Measurements from ENCODE around the gene TSEN54.

The TSEN54 gene

DNA sequence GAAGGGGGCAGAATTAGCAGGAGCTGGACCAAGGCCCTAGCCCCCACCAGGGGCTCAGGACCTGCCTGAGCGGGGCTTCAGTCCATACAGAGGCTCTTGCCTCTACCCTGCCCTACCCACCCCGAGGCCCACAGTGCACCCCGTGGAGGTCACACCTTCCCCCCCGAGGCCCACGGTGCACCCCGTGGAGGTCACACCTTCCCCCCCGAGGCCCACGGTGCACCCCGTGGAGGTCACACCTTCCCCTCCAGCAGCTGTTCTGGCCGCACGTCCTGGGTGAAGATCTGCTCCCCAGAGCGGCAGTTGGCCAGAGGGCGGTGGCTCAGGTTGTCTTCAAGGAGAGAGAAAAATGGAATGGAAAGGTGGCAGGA, 12.4 kb upstream of the TSEN54 start:
- no peak for DNase-seq (ENCODE audit: low read depth in 1 of 2, low spot score in 1 of 2)

DNA sequence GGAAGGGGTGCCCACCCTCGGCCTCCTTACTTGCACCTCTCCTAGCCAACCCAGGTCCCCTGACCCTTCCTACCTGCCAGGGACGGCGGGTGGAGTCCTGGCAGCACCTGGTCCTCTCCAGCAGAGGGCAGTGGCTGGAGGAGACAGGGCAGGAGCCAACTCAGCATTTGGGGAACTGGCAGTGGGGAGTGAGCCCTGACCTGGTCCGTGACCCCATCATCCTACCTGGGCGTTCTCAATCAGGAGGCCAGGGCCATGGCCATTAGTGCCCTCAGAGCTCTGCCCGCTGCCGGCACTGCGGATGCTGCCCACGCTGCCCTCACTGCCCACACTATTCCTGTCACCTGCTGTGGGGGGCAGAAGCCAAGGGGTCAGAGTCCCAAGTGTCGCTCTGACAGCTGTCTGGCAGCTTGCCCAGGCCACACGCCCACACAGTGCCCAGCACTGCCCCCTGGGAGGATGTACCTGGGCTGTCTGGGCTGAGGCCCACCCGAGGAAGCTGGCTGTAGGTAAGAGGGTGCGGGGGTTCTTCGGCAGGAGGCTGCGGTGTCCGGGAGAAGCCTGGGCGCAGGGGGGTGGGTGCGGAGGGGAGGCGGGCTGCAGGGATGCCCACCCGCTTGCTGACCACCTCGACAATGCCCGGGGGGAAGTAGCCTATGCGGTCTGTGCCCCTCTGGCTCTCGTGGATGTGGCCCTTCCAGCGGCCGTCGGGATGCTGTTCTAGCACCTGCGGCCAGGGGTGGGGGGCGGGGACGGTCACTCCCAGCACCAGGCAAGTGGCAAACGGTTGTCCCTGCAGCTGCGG, 11.8 kb upstream of the TSEN54 start:
- DNase-seq (ENCODE audit: low read depth in 1 of 2, low spot score in 1 of 2): no peak

DNA sequence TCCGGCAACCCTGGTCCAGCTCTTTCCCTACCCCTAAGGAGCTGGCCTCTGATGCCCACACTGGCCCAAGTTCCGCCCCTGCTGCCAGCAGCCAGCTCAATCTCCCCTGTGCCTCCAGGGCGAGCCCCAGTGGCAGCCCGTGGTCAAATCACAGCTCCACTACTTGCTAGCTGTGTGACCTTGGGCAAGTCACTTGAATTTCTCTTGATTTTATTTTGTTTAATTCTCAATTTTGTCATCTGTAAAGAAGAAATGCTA, 11.2 kb upstream of the TSEN54 start:
- no peak for DNase-seq (ENCODE audit: low read depth in 1 of 2, low spot score in 1 of 2)

DNA sequence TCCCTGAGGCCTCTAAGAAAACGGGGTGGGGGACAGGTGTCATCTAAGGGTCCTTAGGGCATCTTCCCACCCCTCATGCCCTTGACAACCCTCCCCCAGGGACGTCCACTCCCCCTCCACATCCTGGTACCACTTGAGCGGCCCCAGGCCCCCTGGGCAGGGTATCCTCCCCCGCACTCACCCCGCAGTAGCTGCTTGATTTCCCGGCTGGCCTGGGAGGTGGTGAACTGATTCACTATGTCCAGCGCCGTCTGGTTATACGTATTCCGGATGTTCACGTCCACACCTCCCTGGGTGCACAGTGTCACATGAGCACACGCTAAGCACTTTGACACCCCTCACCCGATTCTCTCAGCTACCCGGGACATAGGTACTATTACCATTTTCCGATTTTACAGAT, 10.7 kb upstream of the TSEN54 start:
- no peak for DNase-seq (ENCODE audit: low read depth in 1 of 2, low spot score in 1 of 2)

DNA sequence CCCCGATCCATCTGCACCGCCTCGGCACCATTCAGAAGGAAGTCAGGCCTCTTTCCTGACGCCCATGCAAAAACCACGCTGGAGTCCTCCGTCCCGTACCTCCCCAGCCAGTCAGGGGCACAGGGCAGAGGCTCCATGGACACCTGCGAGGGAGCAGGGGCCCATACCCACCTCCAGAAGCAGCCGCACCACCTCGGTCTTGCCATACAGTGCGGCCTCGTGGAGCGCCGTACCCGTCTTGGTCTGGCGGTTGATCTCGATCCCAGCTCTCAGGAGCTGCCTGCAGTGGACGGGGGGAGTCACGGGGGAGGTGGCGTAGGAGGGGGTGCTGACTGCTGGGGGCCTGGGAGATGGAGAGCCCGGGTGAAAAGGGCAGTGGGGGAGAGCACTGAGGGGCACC, 10.2 kb upstream of the TSEN54 start:
- DNase-seq (ENCODE audit: low read depth in 1 of 2, low spot score in 1 of 2): no peak

DNA sequence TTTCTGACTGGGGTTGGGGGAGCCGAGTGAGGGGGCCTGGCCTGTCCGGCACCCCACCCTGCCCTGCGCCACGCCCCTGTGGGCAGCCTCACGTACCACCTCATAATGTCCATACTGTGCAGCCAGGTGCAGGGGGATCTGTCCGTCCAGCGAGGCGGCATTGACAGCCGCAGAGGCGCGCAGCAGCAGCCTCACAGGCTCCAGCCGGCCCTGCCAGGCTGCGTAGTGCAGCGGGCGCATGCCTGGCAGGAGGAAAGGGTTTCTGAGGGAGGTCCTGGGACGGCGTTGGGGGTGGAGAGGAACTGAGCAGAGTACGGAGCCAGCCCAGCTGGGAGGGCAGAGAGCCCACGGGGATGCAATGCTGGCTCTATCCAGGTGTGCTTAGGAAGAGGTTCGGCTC, 9.4 kb upstream of the TSEN54 start:
- DNase-seq (ENCODE audit: low read depth in 1 of 2, low spot score in 1 of 2): no peak

DNA sequence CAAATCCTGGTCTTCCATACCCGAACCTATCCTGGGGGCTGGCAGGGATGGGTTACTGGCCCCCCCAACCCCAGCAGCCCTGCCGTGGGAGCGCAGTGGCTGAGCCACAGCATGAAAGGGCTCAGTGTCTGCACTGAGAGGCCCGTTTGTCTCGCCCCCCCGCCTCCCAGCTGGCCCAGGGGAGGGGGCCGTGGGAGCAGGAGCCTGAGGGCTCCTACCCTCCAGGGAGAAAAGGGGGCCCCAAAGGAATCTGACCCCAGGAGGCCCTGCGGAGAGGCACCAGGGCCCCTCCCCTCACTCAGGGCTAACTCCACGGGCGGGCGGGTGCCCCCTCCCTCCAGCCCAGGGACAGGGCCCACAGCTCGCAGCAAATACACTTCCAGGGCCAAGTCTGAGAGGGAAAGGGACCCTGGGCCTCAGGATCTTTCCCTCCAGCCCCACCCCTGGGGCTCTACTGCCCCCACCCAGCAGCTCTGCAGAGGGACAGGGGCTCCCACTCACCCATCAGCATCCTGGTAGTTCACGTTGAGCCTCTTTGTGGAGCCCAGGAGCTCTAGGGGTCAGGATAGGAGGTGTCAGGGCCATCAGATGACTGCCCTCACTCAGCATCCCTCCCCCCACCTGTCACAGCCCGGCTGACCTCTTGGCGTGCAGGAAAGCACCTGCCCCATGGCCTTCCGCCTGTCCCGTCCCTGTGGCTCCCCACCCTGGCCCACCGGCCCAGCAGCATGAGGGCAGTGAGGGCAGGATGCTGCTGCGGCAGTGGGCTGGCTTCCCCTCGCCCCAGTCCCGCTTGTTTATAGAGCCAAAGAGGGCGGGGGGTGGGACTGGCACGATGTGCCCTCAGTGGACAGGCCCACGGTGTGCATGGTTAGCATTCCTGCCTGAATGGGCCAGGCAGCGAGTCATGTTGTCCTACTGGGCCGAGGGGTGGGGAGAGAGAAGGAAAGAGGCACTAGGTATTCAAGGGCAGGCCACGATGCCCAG, 8.3 kb upstream of the TSEN54 start:
- no peak for DNase-seq (ENCODE audit: low read depth in 1 of 2, low spot score in 1 of 2)

DNA sequence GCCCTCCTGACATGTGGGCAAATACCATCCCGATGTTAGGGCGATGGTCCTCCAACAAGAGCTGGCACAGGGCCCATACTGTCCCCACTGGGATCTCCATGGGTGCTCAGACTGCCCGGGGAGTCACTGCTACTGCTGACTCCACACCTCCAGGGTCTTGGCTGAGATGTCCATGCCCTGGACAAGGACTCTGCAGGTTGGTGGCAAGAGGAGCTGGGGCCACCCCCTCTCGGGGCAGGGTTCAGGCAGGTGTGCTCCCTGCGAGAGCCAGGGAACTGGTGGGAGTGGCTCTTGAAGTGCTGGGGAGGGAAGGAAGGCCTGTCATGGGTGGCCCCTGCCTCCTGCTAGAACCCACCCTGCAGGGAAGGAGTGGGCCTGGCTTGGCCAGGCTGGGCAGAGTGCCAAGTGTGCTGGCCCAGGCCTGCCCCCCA, 7.4 kb upstream of the TSEN54 start:
- no peak for DNase-seq (ENCODE audit: low read depth in 1 of 2, low spot score in 1 of 2)

DNA sequence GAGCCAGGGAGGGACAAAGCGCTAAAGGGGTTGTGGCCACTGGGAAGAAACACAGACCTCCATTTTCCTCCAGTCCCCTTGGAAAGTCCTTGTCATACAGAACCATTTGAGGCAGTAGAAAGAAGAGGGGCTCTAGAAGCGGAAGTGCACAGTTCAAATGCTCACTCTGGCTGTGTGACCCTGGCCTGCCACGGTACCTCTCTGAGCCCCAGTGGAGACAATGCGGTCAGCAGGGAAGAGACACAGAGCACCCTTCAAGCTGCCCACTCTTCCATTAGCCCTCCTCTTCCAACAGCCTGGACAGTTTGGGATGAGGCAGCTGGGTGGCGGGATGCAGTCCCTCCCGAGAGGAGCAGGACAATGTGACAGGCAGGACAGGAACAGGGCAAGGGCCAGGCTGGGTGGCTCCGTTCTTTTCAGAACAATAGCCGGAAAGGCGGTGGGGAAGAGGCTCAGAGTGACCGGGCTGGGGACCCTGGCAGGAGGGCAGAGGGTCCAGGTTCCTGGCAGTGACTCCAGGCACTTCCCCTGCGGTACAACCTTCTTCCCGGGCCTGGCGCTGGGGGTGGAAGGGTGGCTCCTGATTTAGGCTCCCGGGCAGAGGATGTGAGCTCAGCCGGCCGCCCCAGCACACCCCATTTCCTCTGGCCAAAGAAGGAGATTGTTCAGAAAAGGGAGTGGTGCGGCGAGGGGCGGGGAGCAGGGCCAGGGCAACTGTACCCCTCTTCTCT, 6.6 kb upstream of the TSEN54 start:
- DNase-seq (ENCODE audit: low read depth in 1 of 2, low spot score in 1 of 2): no peak

DNA sequence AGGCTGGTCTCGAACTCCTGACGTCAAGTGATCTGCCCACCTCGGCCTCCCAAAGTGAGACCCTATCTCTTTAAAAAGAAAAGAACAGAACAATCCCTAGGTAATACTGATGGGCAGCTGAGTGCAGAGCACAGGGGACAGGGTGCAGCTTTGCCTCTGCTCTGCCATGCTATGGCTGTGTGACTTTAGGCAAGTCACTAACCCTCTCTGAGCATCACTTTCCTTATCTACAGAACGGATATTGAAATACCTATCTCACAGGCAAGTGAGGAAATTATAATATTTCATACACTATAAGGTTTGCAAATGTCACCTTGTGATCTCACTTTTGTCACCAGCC, 5.1 kb upstream of the TSEN54 start:
- no peak for DNase-seq (ENCODE audit: low read depth in 1 of 2, low spot score in 1 of 2)

DNA sequence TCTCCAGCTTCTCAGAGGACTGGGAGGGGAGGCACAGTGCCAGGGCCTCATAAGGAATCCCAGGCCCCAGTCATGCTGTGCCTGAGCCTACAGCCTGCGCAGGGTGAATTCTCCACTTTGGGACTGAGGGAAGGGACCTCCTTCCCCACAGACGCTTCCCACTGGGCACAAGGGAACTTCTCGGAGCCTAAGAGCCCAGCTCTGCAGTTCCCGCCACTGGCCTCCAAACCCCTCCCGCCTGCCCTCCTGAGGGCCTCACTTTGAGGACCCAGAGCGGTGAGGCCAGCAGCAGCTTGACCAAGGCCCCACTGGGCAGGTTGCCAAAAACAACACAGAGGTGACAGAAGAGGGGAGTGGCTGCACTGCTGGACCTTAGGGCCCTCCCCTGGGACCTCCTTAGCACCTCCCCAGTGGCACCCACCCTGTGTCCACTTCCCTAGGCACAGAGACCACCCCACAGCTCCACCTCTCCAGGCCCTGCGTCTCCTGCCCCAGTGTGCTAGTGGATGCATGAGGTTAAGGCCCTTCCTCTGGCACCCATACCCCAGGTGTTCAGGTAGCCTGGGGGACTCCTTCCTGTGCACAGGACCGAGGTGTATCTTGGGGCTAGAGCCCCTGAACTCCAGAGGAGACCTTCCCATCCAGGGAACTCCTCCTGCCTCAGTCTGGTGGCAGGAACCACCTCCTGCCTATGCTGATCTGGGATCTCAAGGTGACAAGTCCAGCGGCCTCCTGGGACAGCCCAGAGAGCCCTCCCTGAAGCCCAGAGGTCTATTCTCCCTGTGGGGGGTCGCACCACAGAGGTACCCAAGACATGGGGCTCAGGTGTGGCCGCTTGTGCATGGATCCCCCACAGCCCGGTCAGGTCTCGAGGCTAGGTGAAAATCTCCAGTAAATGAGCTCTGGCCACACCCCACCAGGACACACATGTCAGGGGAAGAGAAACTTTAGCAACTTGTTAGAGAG, 4.4 kb upstream of the TSEN54 start:
- DNase-seq (ENCODE audit: low read depth in 1 of 2, low spot score in 1 of 2): no peak

DNA sequence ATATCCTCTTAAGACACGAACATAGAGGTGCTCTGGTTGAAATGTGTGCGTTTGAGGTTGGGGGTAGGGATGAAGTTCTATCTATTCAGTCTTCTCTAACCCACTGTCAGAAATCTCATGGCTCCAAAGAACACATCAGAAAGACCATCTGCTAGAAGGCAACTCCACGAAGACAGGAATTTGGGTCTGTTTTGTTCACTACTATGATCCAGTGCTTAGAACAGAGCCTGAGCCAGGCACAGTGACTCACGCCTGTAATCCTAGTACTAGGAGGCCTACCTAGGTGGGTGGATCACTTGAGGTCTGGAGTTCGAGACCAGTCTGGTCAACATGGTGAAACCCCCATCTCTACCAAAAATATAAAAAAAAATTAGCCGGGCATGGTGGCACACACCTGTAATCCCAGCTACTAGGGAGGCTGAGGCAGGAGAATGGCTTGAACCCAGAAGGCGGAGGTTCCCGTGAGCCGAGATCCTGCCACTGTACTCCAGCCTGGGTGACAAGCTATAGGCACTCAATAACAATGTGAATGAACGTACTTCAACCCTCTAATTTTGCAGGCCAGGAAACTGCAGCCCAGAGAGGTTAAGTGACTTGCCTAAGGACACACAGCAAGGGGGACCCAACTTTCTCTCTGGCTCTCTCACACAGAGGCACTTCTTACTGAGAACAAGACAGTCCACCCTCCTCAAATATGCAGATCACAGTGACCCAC, 3.2 kb upstream of the TSEN54 start:
- DNase-seq (ENCODE audit: low read depth in 1 of 2, low spot score in 1 of 2): no peak

DNA sequence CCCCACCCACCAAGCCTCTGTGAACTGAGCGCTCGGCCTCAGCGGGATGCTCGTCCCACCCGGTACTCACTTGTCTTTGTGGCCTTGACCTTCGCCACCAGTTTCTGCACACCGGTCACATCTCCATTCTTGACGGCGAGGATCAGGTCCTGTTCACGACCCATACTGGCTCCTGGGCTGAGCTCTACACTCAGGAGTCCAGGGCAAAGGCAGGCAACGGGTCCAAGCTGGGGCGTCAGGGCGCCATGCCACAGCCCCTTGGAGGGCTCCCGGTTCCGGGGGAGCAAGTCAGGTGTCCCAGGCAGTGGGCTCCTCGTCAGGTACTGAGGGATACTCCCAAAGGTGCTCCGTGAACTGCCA, 2.7 kb upstream of the TSEN54 start:
- DNase-seq (ENCODE audit: low read depth in 1 of 2, low spot score in 1 of 2): no peak

DNA sequence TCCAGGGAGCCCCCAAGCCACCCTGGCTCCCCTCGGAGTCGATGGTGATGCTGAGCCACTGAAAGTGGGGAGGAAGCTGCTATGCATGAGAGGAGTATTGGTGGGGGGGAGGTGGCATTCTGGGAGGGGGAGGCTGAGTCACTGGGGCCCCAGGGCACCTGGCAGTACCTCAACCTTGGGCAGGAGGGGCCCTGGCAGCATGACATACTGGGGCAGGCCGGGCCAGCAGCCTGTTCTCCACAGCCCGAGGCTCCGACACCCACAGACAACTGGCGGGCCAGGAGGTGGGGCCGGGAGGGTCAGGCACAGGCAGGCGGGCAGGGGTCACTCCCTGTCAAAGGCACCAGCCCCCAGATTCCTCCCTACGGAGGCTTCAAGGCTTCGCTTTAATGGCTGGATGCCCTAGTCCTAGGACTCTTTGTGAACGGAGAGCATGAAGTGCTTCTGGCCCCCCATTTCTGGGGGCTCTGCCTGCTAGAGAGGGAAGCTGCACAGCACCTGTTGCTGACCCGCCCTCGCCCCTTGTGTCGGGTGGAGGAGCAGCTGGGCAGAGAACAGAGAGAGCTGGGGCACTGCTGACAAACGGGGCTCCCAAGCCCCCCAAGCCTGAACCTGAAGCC, 1.9 kb upstream of the TSEN54 start:
- DNase-seq (ENCODE audit: low read depth in 1 of 2, low spot score in 1 of 2): no peak

DNA sequence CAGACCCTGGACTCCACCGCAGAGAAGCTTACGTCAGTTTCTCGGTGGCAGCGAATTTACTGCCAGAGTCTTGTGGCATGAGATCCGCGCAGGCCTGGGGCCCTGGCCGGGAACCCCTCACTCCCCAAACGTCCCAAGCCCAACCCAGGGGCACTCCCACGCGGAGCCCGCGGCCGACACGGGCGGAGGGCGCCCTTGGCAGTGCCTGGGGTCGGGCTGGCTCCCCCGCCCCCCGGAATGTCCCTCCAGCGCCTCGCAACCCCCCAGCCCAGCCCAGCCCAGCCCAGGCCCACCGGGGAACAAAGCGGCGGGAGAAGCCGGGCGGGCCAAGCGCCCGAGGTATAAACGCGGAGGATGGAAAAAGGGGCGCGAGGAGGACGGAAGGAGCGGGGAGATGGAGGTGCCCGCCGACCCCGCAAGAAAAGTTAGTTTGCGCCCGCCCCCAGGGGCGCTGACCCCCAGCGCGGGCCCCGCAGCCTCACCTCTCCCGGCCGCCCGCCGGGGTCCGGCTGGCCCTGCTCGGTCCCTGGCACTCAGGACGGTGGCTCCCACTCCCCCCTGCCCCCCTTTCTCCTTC, 1.3 kb upstream of the TSEN54 start:
- no peak for DNase-seq (ENCODE audit: low read depth in 1 of 2, low spot score in 1 of 2)

DNA sequence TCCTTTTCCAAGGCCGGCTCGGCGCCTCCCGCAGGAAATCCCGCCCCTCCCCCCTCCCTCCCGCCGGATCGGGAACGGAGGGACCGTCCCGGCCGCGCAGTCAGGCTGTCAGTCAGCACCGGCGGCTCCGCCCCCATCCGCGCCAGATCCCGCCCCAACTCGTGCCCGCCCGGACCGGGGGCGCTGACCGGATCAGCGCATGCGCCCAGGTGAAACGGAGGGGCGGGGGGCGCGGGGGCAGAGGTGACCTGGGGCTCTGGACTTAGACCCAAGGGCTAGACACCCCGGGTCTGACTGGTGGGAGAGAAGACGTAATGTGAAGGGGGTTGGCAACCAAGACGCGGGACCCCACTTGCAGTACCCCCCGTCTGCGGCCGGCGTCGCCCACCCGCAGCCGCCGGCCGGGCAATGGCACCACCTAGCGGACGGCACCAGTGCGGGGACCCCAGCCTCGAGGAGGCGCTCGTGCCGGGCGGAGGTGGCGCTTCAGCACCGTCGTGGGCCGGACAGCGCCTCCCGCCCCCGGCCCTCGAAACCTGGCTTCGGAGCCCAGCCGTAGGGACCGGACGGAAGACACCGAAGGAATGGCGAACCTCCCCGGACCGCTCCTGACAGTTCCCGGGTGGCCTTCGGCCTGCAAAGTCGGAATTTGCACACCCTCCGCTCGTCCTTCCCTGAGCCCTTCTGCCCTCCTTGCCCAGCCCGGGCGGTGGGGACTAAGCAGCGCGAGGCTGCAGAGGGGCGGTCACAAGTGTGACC, 653 bp upstream of the TSEN54 start, which contains the start of gene CASKIN2:
CASKIN2 (minus strand) TSS at position 42 of the 759 bp plus-strand sequence. CDS start 1,733 bp downstream, outside the sequence.
- peak; percentile 68 to 78 for DNase-seq (ENCODE audit: low read depth in 1 of 2, low spot score in 1 of 2)

DNA sequence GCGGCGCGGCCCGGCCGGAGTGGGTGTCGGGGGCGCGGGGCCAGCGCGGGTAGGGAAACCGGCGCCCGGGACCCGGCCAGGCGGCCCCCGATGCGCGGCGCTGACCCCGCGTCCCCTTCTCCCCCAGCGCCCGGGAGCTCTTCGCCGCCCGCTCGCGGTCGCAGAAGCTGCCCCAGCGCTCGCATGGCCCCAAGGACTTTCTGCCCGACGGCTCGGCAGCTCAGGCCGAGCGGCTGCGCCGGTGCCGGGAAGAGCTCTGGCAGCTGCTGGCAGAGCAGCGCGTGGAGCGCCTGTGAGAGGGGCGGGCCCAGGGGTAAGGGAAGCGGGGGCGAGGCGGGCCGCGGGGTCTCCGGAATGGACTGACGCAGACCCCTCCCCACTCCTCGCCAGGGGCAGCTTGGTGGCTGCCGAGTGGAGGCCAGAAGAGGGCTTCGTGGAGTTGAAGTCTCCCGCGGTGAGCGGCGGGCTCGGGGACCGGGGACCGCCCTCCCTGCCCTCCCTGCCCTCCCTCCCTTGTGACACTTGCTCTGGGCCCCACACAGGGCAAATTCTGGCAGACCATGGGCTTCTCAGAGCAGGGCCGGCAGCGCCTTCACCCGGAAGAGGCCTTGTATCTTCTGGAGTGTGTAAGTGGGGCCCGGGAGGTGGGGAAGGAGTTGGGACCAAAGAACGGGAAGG, 430 bp downstream of the TSEN54 start:
- no peak for DNase-seq (ENCODE audit: low read depth in 1 of 2, low spot score in 1 of 2)

DNA sequence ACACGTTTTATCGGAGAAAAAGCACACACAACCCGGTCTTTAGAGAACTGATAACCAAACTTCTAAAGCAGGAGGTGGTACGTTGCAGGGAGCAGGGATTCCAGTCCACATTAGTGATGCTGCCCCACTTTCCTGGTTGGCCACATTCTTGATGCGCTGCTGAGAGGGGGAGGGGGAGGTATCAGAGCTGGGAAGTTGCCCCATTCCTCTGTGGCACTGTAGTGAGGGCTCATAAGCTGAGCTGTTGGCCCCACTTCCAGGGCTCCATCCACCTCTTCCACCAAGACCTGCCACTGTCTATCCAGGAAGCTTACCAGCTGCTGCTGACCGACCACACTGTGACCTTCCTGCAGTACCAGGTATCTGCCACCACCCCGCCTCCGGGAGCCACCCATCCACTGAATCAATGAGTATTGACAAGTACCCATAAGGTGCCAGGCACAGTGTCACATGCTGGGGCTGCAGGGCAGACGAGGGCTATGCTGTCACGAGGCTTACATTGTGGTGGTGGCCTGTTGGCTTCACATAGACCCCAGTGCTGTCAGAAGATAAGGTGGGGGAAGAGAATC, 1.1 kb downstream of the TSEN54 start:
- DNase-seq (ENCODE audit: low read depth in 1 of 2, low spot score in 1 of 2): no peak
